Amniotic stem cell (primary cell): ENCODE data around the gene SHISAL1.
"Not testable (repeated sequence)": the region's sequence is repeated elsewhere in the genome, so short reads cannot be mapped to it uniquely, and the experiment has no call there.

ENCODE experiments used
- DNase-seq: peaks from one replicate; lab custom pipeline; 2025; lab: John Stamatoyannopoulos, UW

The SHISAL1 gene

DNA sequence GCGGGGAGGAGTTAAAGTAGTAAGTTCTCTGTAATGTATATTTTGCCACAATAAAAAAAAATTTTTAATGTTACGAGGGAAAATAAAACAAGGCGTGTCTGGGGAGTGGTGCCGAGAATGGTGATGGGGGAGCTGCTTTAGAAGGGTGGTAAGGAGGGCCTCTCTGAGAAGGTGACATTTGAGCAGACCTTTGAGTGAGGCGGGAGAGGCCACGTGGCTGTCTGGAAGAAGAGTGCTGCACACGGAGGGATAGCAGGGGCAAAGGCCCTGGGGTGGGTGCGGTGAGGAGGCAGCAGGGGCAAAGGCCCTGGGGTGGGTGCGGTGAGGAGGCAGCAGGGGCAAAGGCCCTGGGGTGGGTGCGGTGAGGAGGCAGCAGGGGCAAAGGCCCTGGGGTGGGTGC, 10.4 kb downstream of the SHISAL1 start:
- not testable (repeated sequence) for DNase-seq

DNA sequence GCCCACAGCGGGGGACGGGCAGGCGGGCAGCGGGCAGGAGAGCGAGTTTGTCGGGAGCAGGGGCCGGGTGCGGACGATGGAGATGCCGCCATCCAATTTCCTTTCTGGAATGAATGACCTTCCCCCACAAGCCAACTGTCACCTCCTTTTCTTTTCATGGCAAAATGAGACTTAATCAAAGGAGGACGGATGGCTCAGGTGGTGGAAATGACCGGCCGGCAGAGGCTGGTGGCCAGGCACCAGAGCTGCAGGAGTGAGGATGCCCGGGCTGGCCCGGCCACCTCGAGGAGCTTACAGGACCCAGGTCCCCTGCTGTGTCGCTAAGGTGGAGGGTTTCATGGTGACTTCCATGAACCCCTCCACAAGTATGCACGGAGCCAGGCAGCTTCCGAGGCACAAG, 11.7 kb downstream of the SHISAL1 start:
- DNase-seq: no peak

GRCh38 chr22:44299124-44299523, 13.6 kb downstream of the SHISAL1 start:
- no peak for DNase-seq

DNA sequence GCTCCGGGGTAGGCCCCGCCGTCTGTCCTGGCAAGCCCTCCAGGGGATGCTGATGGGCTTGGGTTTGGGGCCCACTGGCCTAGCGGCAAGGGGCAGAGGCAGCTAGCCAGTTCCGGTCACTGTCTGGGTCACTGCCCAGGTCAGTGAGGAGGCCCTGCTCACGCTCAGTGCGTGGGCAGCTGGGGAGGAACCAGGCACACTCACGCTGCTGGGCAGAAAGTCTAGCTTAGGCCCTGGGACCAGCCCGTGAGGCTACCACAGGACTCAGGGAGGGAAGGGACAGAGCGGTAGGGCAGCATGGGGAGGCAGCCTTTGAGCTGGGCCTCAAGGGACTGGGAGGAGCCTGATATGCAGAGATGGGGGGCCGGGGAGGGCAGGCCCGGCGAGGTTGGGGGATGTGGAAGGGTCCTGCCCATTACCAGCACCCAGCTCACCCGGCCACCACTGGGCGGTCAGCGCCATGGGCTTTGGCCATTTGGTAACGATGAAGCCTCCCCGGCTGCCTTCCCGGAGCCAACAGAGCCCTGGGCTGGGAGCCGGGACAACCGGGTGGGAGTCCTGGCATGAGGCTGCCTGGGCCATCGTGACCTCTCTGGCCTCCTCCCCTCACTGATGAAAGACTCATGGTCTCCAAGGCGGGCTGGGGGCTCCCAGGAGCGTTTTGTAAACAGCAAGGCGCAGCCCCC, 14.2 kb downstream of the SHISAL1 start:
- no peak for DNase-seq

DNA sequence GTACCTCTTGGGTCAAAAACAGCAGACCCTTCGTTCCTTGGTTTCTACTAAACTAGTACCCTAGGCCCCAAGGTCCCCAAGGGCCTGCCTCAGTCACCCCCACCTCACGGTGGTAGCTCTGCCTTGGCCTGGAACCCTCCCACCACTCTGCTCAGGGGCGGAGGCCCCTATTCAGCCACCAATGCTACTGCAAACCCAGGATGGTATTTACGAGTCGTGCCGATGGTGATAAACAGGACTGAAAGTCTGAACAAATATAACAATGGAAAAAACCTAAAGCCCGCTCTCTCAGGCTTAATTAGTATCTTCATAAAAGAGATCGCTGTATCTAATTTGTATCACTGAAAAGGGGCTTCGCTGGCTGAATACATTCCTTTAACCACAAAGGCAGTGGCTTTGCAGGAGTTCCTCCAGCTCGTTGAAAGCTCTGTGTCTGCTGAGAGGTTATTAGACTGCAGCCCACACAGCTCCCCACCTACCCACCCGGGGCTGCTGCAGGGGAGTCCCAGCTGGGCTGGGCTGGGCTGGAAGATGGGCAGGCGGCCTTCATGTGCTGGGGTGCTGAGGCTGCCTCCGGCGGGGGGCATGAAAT, 15.2 kb downstream of the SHISAL1 start:
- no peak for DNase-seq

- DNase-seq: no peak
Measured at GRCh38 chr22:44295406-44295805, 17.3 kb downstream of the SHISAL1 start.

- DNase-seq: no peak
Measured at GRCh38 chr22:44293876-44294275, 18.9 kb downstream of the SHISAL1 start.

DNA sequence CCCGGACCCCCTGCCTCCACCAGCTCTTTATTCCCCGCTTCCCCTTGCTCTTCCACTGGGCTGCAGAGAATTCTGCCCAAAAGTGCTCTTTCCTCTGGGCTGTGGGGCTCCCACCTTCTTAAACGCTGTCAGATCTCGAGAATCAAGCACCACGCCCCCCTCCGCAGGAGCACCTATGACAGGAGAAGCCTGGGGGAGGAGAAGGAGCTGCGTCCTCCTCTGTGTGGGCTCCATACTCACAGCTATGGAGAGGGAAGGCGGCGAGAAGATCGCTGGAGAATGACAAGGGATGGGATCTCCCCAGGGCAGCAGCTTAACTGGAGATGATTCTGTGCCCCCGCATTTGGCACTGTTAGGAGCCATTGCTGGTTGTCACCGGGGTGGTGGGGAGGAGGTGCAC, 19.7 kb downstream of the SHISAL1 start:
- no peak for DNase-seq

DNA sequence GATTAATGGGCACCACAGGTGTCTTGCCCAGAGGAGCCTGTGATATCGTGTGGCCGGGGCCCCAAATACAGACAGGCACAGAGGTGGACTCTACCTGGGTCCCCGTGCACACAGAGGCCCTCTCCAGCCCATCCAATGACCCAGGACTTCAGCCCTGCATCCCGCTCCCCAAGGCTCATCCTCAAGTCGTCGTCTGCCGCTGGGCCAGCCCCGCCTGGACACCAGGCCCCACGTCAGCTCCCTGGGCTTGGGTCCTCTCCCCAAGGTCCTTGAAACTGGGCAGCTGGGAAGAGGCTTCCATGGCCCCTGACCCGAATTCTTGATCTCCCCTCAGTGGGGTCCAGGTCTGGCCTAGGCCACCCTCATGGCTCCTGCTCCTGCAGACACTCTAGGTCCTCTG, 20.2 kb downstream of the SHISAL1 start:
- no peak for DNase-seq

DNA sequence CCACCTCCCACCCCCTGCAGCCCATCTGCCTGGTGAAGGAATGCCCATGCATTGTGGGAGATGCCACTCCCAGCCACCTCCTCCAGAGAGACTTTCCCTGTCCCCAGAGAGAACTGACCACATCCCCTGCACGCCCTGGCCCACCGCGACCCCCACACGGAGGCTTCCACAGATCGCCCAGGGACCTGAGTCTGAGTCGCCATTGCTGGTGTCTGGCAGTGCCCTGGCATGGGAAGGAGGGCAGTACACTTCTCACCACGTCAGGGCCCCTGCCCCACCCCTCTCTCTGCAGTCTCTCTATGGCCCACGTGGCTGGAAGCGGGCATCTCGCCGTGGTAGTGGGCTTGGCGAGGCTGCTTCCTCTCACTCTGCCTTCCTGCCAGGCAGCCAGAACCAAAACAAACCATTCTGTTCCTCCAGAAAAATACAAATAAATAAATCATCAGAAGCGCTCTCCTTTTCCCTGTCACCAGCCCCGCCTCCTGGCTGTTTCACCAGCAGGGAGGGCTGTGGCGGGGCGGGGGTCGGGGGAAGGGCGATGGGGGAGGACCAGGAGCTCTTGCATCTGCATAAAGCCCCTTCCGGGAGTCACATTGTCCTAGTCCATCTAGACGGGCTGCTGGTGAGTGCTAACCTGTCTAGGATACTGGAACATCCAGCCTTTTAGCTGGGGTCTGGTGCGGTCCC, 20.9 kb downstream of the SHISAL1 start:
- no peak for DNase-seq

- DNase-seq: no peak
Measured at GRCh38 chr22:44291265-44291664, 21.5 kb downstream of the SHISAL1 start.

DNA sequence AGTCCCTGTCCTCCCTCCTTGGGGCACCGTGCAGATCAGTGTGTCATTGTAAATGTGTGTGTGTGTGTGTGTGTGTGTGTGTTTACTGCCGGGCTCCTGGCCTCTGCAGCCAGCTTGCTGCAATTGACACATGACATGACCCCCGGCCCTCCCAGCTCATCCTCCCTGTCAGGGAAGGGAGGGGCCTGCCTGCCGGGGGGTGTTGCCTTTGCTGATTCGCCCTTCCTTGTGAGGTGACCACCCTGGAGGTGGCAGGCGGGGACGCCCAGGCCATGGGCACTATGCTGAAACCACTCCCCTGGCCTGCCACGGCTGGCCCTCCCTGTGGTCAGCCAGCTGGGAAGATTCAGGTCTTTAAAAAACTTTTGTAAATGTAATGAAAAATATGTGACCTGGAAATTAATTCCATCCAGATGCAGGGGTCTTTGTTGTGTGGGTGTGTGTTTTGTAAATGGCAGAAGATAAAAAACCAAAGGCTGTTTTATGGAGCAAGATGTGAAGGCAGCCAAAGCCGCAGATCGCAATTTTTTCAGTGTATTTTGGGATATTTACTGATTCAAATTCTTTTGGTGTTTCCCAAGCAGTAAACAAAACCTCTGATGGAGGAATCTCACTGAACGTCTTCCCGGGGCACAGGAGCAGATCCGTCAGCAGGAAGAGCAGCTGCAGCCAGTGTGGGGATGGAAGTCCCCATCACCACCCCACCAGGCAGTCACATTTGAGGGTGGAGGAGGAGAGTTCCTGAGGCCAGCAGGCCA, 23.2 kb downstream of the SHISAL1 start:
- no peak for DNase-seq

GRCh38 chr22:44288913-44289312, 23.8 kb downstream of the SHISAL1 start:
- no peak for DNase-seq

- no peak for DNase-seq
Measured at GRCh38 chr22:44287741-44288140, 25.0 kb downstream of the SHISAL1 start.

GRCh38 chr22:44287121-44287693, 25.5 kb downstream of the SHISAL1 start:
- DNase-seq: no peak

- DNase-seq: no peak
Measured at GRCh38 chr22:44286646-44287045, 26.1 kb downstream of the SHISAL1 start.

GRCh38 chr22:44284711-44285110, 28.0 kb downstream of the SHISAL1 start:
- no peak for DNase-seq

- DNase-seq: no peak
Measured at GRCh38 chr22:44281768-44282637, 30.7 kb downstream of the SHISAL1 start.

DNA sequence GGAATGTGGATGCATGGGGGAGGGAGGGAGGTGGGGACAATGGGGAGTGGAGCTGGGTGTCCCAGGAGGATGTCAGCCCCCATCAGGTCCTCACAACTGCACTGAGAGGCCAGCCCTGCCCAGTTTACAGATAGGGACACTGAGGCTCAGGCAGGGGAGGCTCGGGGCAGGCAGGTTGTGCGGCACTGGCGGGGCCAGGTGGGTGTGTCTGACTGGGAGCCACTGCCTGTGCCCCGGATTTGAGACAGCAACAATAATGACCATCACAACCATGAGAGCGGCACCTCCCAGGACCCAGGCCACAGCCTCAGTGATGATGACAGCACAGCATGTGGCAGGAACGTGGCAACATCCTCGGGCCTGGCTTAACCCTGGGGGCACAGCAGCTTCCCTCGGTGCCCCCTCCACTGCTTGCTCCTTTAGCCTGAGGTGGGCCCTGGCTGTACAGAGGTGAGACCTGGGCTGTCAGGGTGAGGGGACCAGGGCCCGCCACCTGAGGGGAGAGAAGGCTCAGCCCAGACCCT, 32.0 kb downstream of the SHISAL1 start:
- no peak for DNase-seq

DNA sequence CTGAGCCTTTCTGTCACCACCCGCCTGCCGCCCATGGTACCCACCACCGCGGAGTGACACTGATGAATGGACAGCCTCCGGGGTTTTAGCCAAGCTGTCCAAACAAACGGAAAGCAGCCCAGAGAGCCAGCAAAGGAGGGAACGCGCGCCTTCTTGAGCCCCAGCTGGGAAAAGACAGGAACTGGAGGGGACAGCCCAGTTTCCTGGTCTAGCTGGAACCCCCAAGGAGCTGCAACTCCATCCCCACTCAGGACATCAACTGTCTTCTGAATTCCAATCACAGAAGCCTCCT, 33.7 kb downstream of the SHISAL1 start:
- DNase-seq: no peak
